ENCODE results near the gene PARP1. TPM values are rescaled to one million over a fixed set of nuclear protein-coding genes. Genes with fewer than 3 reads are reported as not detected.

PARP1 gene
- total and polyA plus RNA-seq, 2 donors from 2014 or later, result 37.9 to 71.1 TPM

DNA sequence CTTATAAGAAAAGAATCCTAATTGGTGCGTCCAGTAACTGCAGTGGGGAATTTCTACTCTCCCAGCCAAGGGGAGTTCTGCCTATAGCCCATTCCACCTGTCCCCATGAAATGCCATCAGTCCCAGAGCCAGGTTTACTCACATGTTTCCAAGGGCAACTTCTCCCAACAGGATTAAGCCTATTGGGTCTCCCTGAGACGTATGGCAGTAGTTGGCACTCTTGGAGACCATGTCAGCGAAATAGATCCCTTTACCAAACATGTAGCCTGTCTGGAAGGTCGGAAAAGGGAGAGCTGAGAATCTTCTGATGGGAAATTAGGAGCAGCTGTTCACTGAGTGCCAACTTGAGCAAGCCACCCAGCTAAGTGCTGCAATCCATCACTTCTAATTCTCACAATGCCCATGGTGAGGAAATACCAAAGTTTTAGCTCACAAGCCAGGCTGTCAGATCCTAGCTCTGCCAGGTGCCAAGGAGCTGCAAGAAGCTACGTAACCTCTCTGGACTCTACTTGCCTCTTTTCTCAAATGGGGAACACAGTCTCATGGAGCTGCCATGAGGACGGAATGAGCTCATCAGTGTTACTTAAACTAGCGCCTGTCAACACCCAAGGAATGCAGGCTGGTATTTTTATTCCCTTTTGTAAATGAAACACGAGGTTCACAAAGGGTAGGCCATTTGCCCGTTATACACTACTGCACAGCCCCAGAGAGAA is 43.9 kb downstream of the PARP1 start:
- TF ChIP-seq, protein P1, sequence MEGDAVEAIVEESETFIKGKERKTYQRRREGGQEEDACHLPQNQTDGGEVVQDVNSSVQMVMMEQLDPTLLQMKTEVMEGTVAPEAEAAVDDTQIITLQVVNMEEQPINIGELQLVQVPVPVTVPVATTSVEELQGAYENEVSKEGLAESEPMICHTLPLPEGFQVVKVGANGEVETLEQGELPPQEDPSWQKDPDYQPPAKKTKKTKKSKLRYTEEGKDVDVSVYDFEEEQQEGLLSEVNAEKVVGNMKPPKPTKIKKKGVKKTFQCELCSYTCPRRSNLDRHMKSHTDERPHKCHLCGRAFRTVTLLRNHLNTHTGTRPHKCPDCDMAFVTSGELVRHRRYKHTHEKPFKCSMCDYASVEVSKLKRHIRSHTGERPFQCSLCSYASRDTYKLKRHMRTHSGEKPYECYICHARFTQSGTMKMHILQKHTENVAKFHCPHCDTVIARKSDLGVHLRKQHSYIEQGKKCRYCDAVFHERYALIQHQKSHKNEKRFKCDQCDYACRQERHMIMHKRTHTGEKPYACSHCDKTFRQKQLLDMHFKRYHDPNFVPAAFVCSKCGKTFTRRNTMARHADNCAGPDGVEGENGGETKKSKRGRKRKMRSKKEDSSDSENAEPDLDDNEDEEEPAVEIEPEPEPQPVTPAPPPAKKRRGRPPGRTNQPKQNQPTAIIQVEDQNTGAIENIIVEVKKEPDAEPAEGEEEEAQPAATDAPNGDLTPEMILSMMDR (IDR thresholded peaks at IDR 0.05; ENCODE audit: borderline replicate concordance, extremely low read depth, insufficient read depth), result no peak
- FAIRE-seq, result no peak
- Histone ChIP-seq H3K4me1 (ENCODE audit: control insufficient read depth in 2 of 3, insufficient read depth in 2 of 3, low read depth in 1 of 3, low read length in 3 of 3) (no peaks in the 10 kb centered on the region), H3K27ac (ENCODE audit: low read depth in 2 of 2, low read length in 2 of 2) (no peak overlapping the region), H3K27me3 (ENCODE audit: control insufficient read depth, insufficient read depth, low read length) (no peaks in the 10 kb centered on the region), H3K36me3 (ENCODE audit: control insufficient read depth in 2 of 3, insufficient read depth in 3 of 3, low read length in 3 of 3) (peaks cover 9 to 72% (median 55%) of the 10 kb centered on the region in 3 donors), H3K9me3 (ENCODE audit: control insufficient read depth in 2 of 3, insufficient read depth in 1 of 3, low read length in 3 of 3) (no peaks in the 10 kb centered on the region), H3K9ac (ENCODE audit: low read length in 3 of 3) (no peak overlapping the region), H3K4me3 (ENCODE audit: low read length in 3 of 3) (no peak overlapping the region)
- no peak for DNase-seq
- intact Hi-C loops (cut with DNase I), result no loop called here

- H3K9me3 ChIP-seq (ENCODE audit: control insufficient read depth in 2 of 3, insufficient read depth in 1 of 3, low read length in 3 of 3), result no peaks in the 10 kb centered on the region
- H3K27ac ChIP-seq (ENCODE audit: low read depth in 2 of 2, low read length in 2 of 2), result no peak overlapping the region
- intact Hi-C loops (cut with DNase I), result no loop called here
- H3K4me3 ChIP-seq (ENCODE audit: low read length in 3 of 3), result no peak overlapping the region
- no peak for DNase-seq
- no peaks in the 10 kb centered on the region for H3K27me3 ChIP-seq (ENCODE audit: control insufficient read depth, insufficient read depth, low read length)
- H3K36me3 ChIP-seq (ENCODE audit: control insufficient read depth in 2 of 3, insufficient read depth in 3 of 3, low read length in 3 of 3), result peaks cover 9 to 63% (median 48%) of the 10 kb centered on the region in 3 donors
- no peak for FAIRE-seq
- H3K4me1 ChIP-seq (ENCODE audit: control insufficient read depth in 2 of 3, insufficient read depth in 2 of 3, low read depth in 1 of 3, low read length in 3 of 3), result no peaks in the 10 kb centered on the region
- no peak overlapping the region for H3K9ac ChIP-seq (ENCODE audit: low read length in 3 of 3)
- TF ChIP-seq, protein P1 (IDR thresholded peaks at IDR 0.05; ENCODE audit: borderline replicate concordance, extremely low read depth, insufficient read depth), result no peak
These were observed 44.9 kb downstream of the PARP1 start for GRCh38 chr1:226362891-226363447.

GRCh38 chr1:226362361-226362760 is 45.5 kb downstream of the PARP1 start:
- FAIRE-seq (no peak), DNase-seq (peak in 4 of 5 donors; percentile 54 to 87 (median 69))
- TF ChIP-seq, protein P1 (IDR thresholded peaks at IDR 0.05; ENCODE audit: borderline replicate concordance, extremely low read depth, insufficient read depth), result no peak
- Histone ChIP-seq H3K36me3 (ENCODE audit: control insufficient read depth in 2 of 3, insufficient read depth in 3 of 3, low read length in 3 of 3) (peaks cover 9 to 57% (median 47%) of the 10 kb centered on the region in 3 donors), H3K9me3 (ENCODE audit: control insufficient read depth in 2 of 3, insufficient read depth in 1 of 3, low read length in 3 of 3) (no peaks in the 10 kb centered on the region), H3K27ac (ENCODE audit: low read depth in 2 of 2, low read length in 2 of 2) (no peak overlapping the region), H3K4me3 (ENCODE audit: low read length in 3 of 3) (no peak overlapping the region), H3K27me3 (ENCODE audit: control insufficient read depth, insufficient read depth, low read length) (no peaks in the 10 kb centered on the region), H3K4me1 (ENCODE audit: control insufficient read depth in 2 of 3, insufficient read depth in 2 of 3, low read depth in 1 of 3, low read length in 3 of 3) (no peaks in the 10 kb centered on the region), H3K9ac (ENCODE audit: low read length in 3 of 3) (no peak overlapping the region)
- intact Hi-C loops (cut with DNase I), result no loop called here

Data from kidney (tissue), 14 donors.